A673 (cell line): ENCODE results near the gene MIEF1. TPM values are rescaled to one million over a fixed set of nuclear protein-coding genes. Genes with fewer than 3 reads are reported as not detected.

Source experiments
- BruUV-seq: library from RNA; stranded (reverse); fragments of 400-500 nt; replicated peaks from 2 replicates; lab custom pipeline; 2021; lab: Mats Ljungman, UMichigan
- CTCF ChIA-PET: fragments of 300-600 bp; sonication (Branson Sonifier 250); formaldehyde crosslinking; loops from one replicate; lab custom pipeline; 2022; ENCODE audit warnings: antibody characterized with exemption; lab: Charles Lee
- POLR2A ChIA-PET: fragments of 300-600 bp; sonication (Branson Sonifier 250); formaldehyde crosslinking; loops from one replicate; lab custom pipeline; 2022; ENCODE audit warnings: antibody characterized with exemption; ENCODE audit not compliant: low non-redundant PET; lab: Charles Lee
- DNase-seq: peaks from one replicate; pipeline ENCODE4 v3.0.0-alpha.2; 2015; ENCODE audit warnings: low spot score
- H3K27ac ChIP-seq: fragments of 200-600 bp; sonication (generic); 2 replicates; pipeline ENCODE4 v1.5.1; 2016; ENCODE audit warnings: mixed run types, low read depth, mild to moderate bottlenecking, mixed read lengths, antibody characterized with exemption, low read length; ENCODE audit not compliant: poor library complexity, severe bottlenecking
- H3K27me3 ChIP-seq: fragments of 200-600 bp; sonication (generic); replicated peaks from 2 replicates; pipeline ENCODE4 v1.6.1; 2017; ENCODE audit warnings: mixed run types, low read depth, mild to moderate bottlenecking, mixed read lengths, antibody characterized with exemption, low read length; ENCODE audit not compliant: insufficient read depth, poor library complexity
- H3K36me3 ChIP-seq: fragments of 200-600 bp; sonication (generic); 2 replicates; pipeline ENCODE4 v1.6.1; 2016; ENCODE audit warnings: mixed run types, mild to moderate bottlenecking, mixed read lengths, antibody characterized with exemption, low read length; ENCODE audit not compliant: insufficient read depth, poor library complexity, severe bottlenecking
- H3K4me1 ChIP-seq: fragments of 200-600 bp; sonication (generic); 2 replicates; pipeline ENCODE4 v1.6.1; 2017; ENCODE audit warnings: mixed run types, mild to moderate bottlenecking, mixed read lengths, antibody characterized with exemption, low read length; ENCODE audit not compliant: insufficient read depth, poor library complexity, severe bottlenecking
- H3K4me3 ChIP-seq: fragments of 200-600 bp; sonication (generic); 2 replicates; pipeline ENCODE4 v1.5.1; 2016; ENCODE audit warnings: low read depth, mixed run types, mild to moderate bottlenecking, mixed read lengths, low read length; ENCODE audit not compliant: poor library complexity, severe bottlenecking
- H3K9me3 ChIP-seq: fragments of 200-600 bp; sonication (generic); 2 replicates; pipeline ENCODE4 v1.6.1; 2016; ENCODE audit warnings: mixed run types, low read depth, mild to moderate bottlenecking, mixed read lengths, antibody characterized with exemption, low read length; ENCODE audit not compliant: poor library complexity, severe bottlenecking
- EZH2 ChIP-seq: fragments of 200-600 bp; sonication (generic); IDR thresholded peaks from 2 replicates; pipeline ENCODE4 v1.6.1; 2017; ENCODE audit warnings: borderline replicate concordance, low read depth, mild to moderate bottlenecking, mixed read lengths, antibody characterized with exemption, low read length; ENCODE audit not compliant: poor library complexity, severe bottlenecking
- intact Hi-C: fragments of 100-400 bp; cut with micrococcal nuclease; formaldehyde crosslinking; loops from one replicate; pipeline ENCODE4 v1.10.0; 2022; ENCODE audit not compliant: unreplicated experiment
- total RNA-seq: library from RNA; stranded (reverse); gene quantifications from 2 replicates; pipeline ENCODE4 v1.2.3, GENCODE V29; 2021
- TF ChIP-seq, protein P1 (sequence below): fragments of 300-800, 200-600 bp; sonication (generic); conservative IDR thresholded peaks from 2 replicates; pipeline ENCODE4 v1.5.1; 2017; ENCODE audit warnings: low read depth, mild to moderate bottlenecking, antibody characterized with exemption, low read length, moderate library complexity, mixed read lengths

Gene MIEF1
- total RNA-seq, 1 experiment from 2014 or later = 55.1 TPM

DNA sequence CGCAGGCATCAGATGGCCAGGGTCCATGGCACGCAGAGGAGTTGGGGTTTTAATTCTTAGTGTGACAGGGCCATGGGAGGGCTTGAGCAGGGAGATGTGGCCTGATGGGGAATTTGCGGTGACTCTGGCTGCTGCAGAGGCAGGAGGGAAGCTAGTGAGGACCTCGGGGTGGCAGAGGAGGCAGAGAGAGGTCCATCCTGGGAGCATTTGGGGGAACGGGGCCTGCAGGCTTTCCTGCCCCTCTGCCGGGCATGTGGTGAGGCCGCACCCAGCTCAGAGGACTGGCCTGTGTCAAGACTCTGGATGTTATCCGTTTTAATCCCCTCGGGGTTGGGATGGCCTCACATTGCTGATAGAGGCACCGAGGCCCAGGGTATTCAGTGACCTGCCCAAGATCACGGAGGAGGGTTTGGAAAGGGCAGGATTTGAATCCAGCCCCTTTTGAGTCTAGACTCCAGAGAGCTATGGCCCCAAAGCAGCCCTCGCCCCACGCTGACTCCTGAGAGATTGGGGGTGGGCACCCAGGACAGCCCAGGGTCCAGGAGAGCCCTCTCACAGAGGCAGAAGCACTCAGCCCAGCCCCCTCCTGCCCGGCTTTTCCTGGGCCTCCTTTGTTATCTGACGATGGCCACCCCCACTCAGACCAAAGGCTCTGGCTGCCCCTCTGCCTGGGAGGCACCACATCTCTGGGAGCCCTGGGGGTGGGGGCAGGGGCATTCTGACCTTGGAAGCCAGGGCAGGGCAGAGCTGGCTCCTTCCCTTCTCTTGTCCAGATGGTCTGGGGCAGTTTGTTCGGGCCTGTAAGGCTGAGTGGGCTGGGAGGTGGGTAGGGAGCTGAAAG is 31.4 kb upstream of the MIEF1 start:
- POLR2A ChIA-PET = interaction anchor here (0.7 kb wide), 1 partner anchor 53 kb away, joined by 3 read pairs; no protein-coding TSS in a partner anchor
- no peak overlapping the region for H3K27ac ChIP-seq

DNA sequence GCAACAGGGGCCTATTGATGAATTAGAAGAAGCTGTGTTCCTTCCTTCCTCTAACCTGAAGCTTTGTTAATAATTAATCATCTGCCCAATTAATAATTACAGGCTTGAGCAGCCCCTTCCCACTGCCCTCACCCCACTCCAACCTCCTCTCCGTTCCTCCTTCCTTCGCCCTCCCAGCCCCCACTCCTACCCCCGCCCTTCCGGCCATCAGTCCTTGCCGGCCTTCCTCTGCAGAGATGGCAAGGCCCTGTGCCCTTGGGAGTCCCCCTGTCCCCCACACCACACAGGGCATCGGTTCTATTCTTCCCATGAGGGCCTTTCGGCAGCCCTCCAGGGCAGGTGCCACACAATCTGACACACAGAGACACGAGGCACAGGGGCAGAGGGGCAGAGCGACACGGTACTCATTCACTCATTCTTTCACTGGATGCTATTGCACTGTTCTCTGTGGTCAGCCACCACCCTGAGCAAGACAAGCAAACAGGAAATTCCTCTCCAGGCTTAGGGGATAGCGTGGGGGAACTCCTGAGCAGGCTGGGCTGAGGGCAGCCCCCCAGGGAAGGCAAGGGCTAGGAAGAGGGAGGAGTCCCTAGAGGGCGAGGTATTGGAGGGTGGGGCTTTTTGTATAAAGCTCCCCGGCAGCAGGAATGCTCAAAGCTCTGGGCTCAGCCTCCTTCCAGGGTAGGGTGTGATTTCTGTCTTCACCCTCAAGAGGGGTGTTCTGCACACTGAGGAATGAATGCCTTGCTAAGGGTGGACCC is 30.5 kb upstream of the MIEF1 start:
- TF ChIP-seq, protein P1, sequence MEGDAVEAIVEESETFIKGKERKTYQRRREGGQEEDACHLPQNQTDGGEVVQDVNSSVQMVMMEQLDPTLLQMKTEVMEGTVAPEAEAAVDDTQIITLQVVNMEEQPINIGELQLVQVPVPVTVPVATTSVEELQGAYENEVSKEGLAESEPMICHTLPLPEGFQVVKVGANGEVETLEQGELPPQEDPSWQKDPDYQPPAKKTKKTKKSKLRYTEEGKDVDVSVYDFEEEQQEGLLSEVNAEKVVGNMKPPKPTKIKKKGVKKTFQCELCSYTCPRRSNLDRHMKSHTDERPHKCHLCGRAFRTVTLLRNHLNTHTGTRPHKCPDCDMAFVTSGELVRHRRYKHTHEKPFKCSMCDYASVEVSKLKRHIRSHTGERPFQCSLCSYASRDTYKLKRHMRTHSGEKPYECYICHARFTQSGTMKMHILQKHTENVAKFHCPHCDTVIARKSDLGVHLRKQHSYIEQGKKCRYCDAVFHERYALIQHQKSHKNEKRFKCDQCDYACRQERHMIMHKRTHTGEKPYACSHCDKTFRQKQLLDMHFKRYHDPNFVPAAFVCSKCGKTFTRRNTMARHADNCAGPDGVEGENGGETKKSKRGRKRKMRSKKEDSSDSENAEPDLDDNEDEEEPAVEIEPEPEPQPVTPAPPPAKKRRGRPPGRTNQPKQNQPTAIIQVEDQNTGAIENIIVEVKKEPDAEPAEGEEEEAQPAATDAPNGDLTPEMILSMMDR = no peak
- TF ChIP-seq EZH2 = no peak
- BruUV-seq = no TSS peak
- peak; percentile 50 for DNase-seq
- POLR2A ChIA-PET = interaction anchor here (0.6 to 0.7 kb wide), 2 partner anchors 31 to 52 kb away, joined by 3 read pairs; partner anchors contain the start of gene MIEF1
- peak overlapping the region; percentile 25 for H3K27ac ChIP-seq
- H3K4me1 ChIP-seq = peaks cover 14% of the 10 kb centered on the region
- H3K27me3 ChIP-seq = no peaks in the 10 kb centered on the region
- H3K4me3 ChIP-seq = no peak overlapping the region
- CTCF ChIA-PET = no interaction called here
- no peaks in the 10 kb centered on the region for H3K9me3 ChIP-seq
- intact Hi-C loops = no loop called here
- H3K36me3 ChIP-seq = no peaks in the 10 kb centered on the region

More for the DNA sequence above, 31.4 kb upstream of the MIEF1 start:
- CTCF ChIA-PET = no interaction called here
- DNase-seq = no peak
- Histone ChIP-seq H3K4me3 (no peak overlapping the region), H3K4me1 (peaks cover 14% of the 10 kb centered on the region), H3K9me3 (no peaks in the 10 kb centered on the region), H3K36me3 (no peaks in the 10 kb centered on the region), H3K27me3 (no peaks in the 10 kb centered on the region)
- BruUV-seq = no TSS peak
- intact Hi-C loops = no loop called here
- TF ChIP-seq, protein P1 = no peak
- TF ChIP-seq EZH2 = no peak

DNA sequence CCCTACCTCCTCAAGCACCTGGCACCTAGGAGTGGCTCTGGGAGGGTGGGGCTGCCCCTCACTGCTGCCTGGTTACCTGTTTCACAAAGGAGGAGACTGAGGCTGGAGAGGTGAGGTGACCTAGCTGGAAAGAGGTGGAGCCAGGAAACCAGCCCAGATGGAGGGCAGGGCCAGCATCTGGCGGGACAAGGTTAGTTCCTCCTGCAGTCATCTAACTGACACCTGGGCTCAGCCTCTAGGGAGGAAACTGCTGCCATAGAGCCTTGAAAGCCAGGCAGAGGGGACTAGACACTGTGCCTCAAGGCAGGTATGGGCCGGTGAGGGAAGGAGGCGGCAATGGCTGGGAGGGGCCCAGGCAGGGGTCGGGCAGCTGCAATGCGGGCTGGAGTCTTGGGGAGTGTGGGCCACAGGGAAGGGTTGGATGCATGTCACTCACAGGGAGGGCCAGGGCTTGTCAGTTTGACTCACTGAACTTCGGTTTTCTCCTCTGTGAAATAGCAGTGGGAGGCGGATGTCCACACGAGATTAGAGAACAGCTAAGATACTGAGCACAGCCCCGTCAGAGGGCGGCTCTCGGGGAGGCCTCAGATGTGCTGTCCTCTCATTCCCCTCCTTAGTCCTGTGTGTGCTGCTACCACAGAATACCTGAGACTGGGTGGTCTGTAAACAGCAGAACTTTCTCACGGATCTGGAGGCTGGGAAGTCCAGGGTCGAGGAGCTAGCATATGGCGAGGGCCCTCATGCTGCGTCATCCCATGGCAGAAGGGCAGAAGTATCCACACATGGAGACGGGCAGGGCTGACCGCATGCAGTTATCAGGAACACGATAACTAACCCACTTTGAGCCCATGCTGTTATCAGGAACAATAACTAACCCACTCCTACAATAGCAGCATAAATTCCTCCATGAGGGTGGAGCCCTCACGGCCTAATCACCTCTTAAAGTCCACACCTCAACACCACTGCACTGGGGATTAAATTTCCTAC is 29.2 kb upstream of the MIEF1 start:
- no peak overlapping the region for H3K4me3 ChIP-seq
- no peaks in the 10 kb centered on the region for H3K9me3 ChIP-seq
- ChIA-PET CTCF (no interaction called here), POLR2A (no interaction called here)
- DNase-seq = no peak
- H3K36me3 ChIP-seq = no peaks in the 10 kb centered on the region
- no TSS peak for BruUV-seq
- no peak overlapping the region for H3K27ac ChIP-seq
- intact Hi-C loops = no loop called here
- peaks cover 14% of the 10 kb centered on the region for H3K4me1 ChIP-seq
- no peaks in the 10 kb centered on the region for H3K27me3 ChIP-seq
- TF ChIP-seq, protein P1 = no peak
- TF ChIP-seq EZH2 = no peak
